ENCODE results near the gene FKBP15. TPM values are rescaled to one million over a fixed set of nuclear protein-coding genes. Genes with fewer than 3 reads are reported as not detected.

FKBP15 gene
- polyA plus RNA-seq, 1 of the 3 experiments (the other 2 are of a cell fraction): 13.9 TPM

GRCh38 chr9:113266174-113266573 lies 45.1 kb upstream of the FKBP15 start:
- H4K20me1 ChIP-seq (ENCODE audit: insufficient read depth): no peaks in the 10 kb centered on the region
- CTCF ChIA-PET: interaction anchor here (4.1 kb wide), 1 partner anchor 9 kb away, joined by 14 read pairs; the partner anchor contains the start of genes CDC26 and PRPF4
- WGBS (ENCODE audit: low lambda C conversion rate): 100% methylated on average over 3 of the region's 3 CpGs
- H3K4me3 ChIP-seq (ENCODE audit: low read depth in 2 of 2, low read length in 1 of 2): no peak overlapping the region
- POLR2A ChIA-PET: interaction anchor here (0.6 to 1.1 kb wide), 2 partner anchors 11 to 144 kb away, joined by 3 read pairs; partner anchors contain the start of genes C9orf43 and POLE3
- no peaks in the 10 kb centered on the region for H3K9me3 ChIP-seq
- peaks cover 35 to 42% of the 10 kb centered on the region in 2 experiments for H3K36me3 ChIP-seq (replicated peaks in 1 of 2; ENCODE audit: control insufficient read depth in 1 of 2, insufficient read depth in 2 of 2, low read length in 1 of 2)
- H3K27me3 ChIP-seq (ENCODE audit: insufficient read depth): no peaks in the 10 kb centered on the region
- H3K79me2 ChIP-seq (ENCODE audit: insufficient read depth): no peaks in the 10 kb centered on the region
- TF ChIP-seq RFX5 (IDR thresholded peaks at IDR 0.05; ENCODE audit: low read length) (no peak), EP300 (IDR thresholded peaks at IDR 0.05; ENCODE audit: borderline replicate concordance in 1 of 2, low read depth in 1 of 2, low read length in 1 of 2) (no peak)
- no peak for DNase-seq
- H3K27ac ChIP-seq (ENCODE audit: low read depth in 2 of 2, low read length in 1 of 2): no peak overlapping the region
- H3F3A ChIP-seq (replicated peaks; ENCODE audit: insufficient read depth): peaks cover 3% of the 10 kb centered on the region
- no peak overlapping the region for H2AFZ ChIP-seq (ENCODE audit: low read depth)
- H3K9ac ChIP-seq: no peak overlapping the region
- no peaks in the 10 kb centered on the region for H3K4me1 ChIP-seq (ENCODE audit: control insufficient read depth in 1 of 2, insufficient read depth in 2 of 2, low read depth in 1 of 2, low read length in 1 of 2)
- no peaks in the 10 kb centered on the region for H3K9me2 ChIP-seq
- no peak overlapping the region for H3K4me2 ChIP-seq

- H3K4me1 ChIP-seq (ENCODE audit: control insufficient read depth in 1 of 2, insufficient read depth in 2 of 2, low read depth in 1 of 2, low read length in 1 of 2): no peaks in the 10 kb centered on the region
- no peak overlapping the region for H3K4me3 ChIP-seq (ENCODE audit: low read depth in 2 of 2, low read length in 1 of 2)
- H3K27ac ChIP-seq (ENCODE audit: low read depth in 2 of 2, low read length in 1 of 2): no peak overlapping the region
- H2AFZ ChIP-seq (ENCODE audit: low read depth): no peak overlapping the region
- peaks cover 34 to 38% of the 10 kb centered on the region in 2 experiments for H3K36me3 ChIP-seq (replicated peaks in 1 of 2; ENCODE audit: control insufficient read depth in 1 of 2, insufficient read depth in 2 of 2, low read length in 1 of 2)
- TF ChIP-seq TEAD4 (IDR thresholded peaks at IDR 0.05; ENCODE audit: borderline replicate concordance, insufficient read depth) (no peak), IRF3 (IDR thresholded peaks at IDR 0.05; ENCODE audit: low read depth, low read length) (no peak), EP300 (IDR thresholded peaks at IDR 0.05; ENCODE audit: borderline replicate concordance in 1 of 2, low read depth in 1 of 2, low read length in 1 of 2) (no peak), YY1 (IDR thresholded peaks at IDR 0.05; ENCODE audit: low read depth) (no peak), TAF1 (IDR thresholded peaks at IDR 0.05; ENCODE audit: borderline replicate concordance, low read depth, low read length) (no peak), ELF1 (IDR thresholded peaks at IDR 0.05) (no peak), CHD2 (IDR thresholded peaks at IDR 0.05; ENCODE audit: low read length, partially characterized antibody) (no peak), SMC3 (IDR thresholded peaks at IDR 0.05; ENCODE audit: low read depth, low read length) (no peak), RFX5 (IDR thresholded peaks at IDR 0.05; ENCODE audit: low read length) (no peak), RCOR1 (IDR thresholded peaks at IDR 0.05; ENCODE audit: low read length) (no peak)
- no peaks in the 10 kb centered on the region for H3K27me3 ChIP-seq (ENCODE audit: insufficient read depth)
- no peaks in the 10 kb centered on the region for H3K9me3 ChIP-seq
- no peaks in the 10 kb centered on the region for H3K9me2 ChIP-seq
- DNase-seq: no peak
- H3K79me2 ChIP-seq (ENCODE audit: insufficient read depth): no peaks in the 10 kb centered on the region
- H3F3A ChIP-seq (replicated peaks; ENCODE audit: insufficient read depth): peaks cover 3% of the 10 kb centered on the region
- ChIA-PET CTCF (interaction anchor here (1.0 to 2.0 kb wide), 3 partner anchors 8 to 417 kb away, joined by 3 to 7 read pairs (median 5); no protein-coding TSS in a partner anchor), POLR2A (no interaction called here)
- 70% methylated on average over 1 of the region's 1 CpG for WGBS (ENCODE audit: low lambda C conversion rate)
- no peaks in the 10 kb centered on the region for H4K20me1 ChIP-seq (ENCODE audit: insufficient read depth)
- no peak overlapping the region for H3K9ac ChIP-seq
- H3K4me2 ChIP-seq: no peak overlapping the region
Measured at GRCh38 chr9:113261917-113262671, 41.0 kb upstream of the FKBP15 start.

All from SK-N-SH (cell line).